Cardiac ventricle fibroblast (primary cell): ENCODE results near the gene POC1B. TPM values are rescaled to one million over a fixed set of nuclear protein-coding genes. Genes with fewer than 3 reads are reported as not detected.

ENCODE experiments used
- total RNA-seq: library from RNA; depleted of rRNA; stranded (reverse); fragments of >200 nt; gene quantifications from 2 replicates; pipeline ENCODE4 v1.2.3, GENCODE V29; 2015

The POC1B gene
- total RNA-seq: 7.1 and 8.7 TPM in 2 replicates

GRCh38 chr12:89525824-89526770, at the start of gene POC1B:
POC1B (minus strand) TSS chr12:89526047; CDS start chr12:89525895, 152 bp downstream.

GRCh38 chr12:89524541-89525304, 1.1 kb downstream of the POC1B start, which contains the start of gene GALNT4:
GALNT4 (minus strand) TSS chr12:89524796; CDS start chr12:89524549, 247 bp downstream.

Other genes starting within 250 kb of the POC1B start
- 128 and 131 TPM in 2 replicates for gene DUSP6, start 173.5 kb downstream of the POC1B start, total RNA-seq
- gene GALNT4, start 1.3 kb downstream of the POC1B start, total RNA-seq: 8.0 and 8.5 TPM in 2 replicates
- 24.6 and 33.6 TPM in 2 replicates for gene ATP2B1, start 182.8 kb upstream of the POC1B start, total RNA-seq